Activated T-helper 17 cell treated with anti-CD3 and anti-CD28 coated beads, Interleukin-2, amount 50 U/mL, for 72 hours (primary cell): ENCODE data around the gene ITPK1. TPM values are rescaled to one million over a fixed set of nuclear protein-coding genes. Genes with fewer than 3 reads are reported as not detected.
A peak's percentile ranks its signal among the peaks of the same experiment; 100 is the strongest.
"Not testable (repeated sequence)": the region's sequence is repeated elsewhere in the genome, so short reads cannot be mapped to it uniquely, and the experiment has no call there.

Experiments used
- ATAC-seq: fragments of 150-1000 bp; cut with Tn5 transposase; replicated peaks from 2 replicates; pipeline ENCODE4 v1.10.0; 2021; ENCODE audit warnings: mild to moderate bottlenecking, moderate library complexity
- H3K27ac Mint-ChIP-seq: one replicate; pipeline ENCODE4 v1.8.0; 2022; ENCODE audit warnings: mixed read lengths
- H3K27me3 Mint-ChIP-seq: one replicate; pipeline ENCODE4 v1.8.0; 2022; ENCODE audit warnings: mixed read lengths
- H3K36me3 Mint-ChIP-seq: one replicate; pipeline ENCODE4 v1.8.0; 2022; ENCODE audit warnings: low read depth, mild to moderate bottlenecking, mixed read lengths
- H3K4me1 Mint-ChIP-seq: one replicate; pipeline ENCODE4 v1.8.0; 2022; ENCODE audit warnings: mixed read lengths
- H3K4me3 Mint-ChIP-seq: one replicate; pipeline ENCODE4 v1.8.0; 2022; ENCODE audit warnings: mild to moderate bottlenecking, mixed read lengths
- H3K9me3 Mint-ChIP-seq: one replicate; pipeline ENCODE4 v1.8.0; 2022; ENCODE audit warnings: mixed read lengths
- total RNA-seq, 2 donors: library from RNA; stranded (reverse); gene quantifications; one replicate each; pipeline ENCODE4 v1.2.3, GENCODE V29; 2022

ITPK1 gene
- total RNA-seq, 2 donors from 2014 or later, result 32.1 to 48.9 TPM

DNA sequence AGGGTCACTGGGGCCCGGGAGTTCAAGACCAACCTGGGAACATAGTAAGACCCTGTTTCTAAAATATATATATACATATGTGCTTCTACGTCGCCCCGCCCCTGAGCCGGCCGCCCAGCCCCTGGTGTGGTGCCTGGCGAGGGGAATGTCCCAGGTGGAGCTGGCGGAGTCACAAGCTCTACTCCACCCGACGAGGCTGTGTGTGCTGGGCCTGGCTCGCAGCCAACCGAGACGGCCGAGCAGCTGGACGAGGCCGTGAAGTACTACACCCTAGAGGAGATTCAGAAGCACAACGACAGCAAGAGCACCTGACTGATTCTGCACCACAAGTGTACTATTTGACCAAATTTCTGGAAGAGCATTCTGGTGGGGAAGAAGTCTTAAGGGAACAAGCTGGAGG lies 22.1 kb upstream of the ITPK1 start:
- Mint-ChIP-seq H3K36me3 (no peaks in the 10 kb centered on the region), H3K27ac (no peak overlapping the region), H3K4me1 (peaks cover 6% of the 10 kb centered on the region), H3K9me3 (no peaks in the 10 kb centered on the region), H3K4me3 (no peak overlapping the region), H3K27me3 (no peaks in the 10 kb centered on the region)
- ATAC-seq, result no peak

- not testable (repeated sequence) for H3K27me3 Mint-ChIP-seq, H3K27ac Mint-ChIP-seq, H3K9me3 Mint-ChIP-seq, H3K36me3 Mint-ChIP-seq, H3K4me3 Mint-ChIP-seq, H3K4me1 Mint-ChIP-seq, ATAC-seq
Observed at GRCh38 chr14:93136508-93136907, 20.8 kb upstream of the ITPK1 start.

DNA sequence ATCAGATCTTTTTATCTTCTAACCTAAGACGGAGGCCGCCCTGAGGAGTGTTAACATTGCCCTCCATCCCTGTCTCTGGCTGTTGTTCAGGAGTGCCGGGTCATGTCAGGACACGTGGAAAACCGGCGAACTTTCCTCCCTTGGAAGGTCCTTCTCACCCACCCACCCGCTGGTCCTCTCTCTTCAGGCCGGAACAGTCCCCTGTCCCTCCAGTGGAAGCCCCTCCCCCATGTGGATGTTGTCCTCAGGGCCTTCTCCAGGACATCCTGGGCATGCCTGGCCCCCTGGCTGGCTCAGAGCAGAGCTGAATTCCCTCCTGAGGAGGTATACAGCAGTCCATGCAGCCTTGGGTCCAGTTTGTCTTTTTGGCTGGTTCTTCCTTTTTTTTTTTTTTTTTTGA lies 20.3 kb upstream of the ITPK1 start:
- no peak for ATAC-seq
- no peak overlapping the region for H3K4me3 Mint-ChIP-seq
- no peaks in the 10 kb centered on the region for H3K27me3 Mint-ChIP-seq
- H3K4me1 Mint-ChIP-seq, result peaks cover 6% of the 10 kb centered on the region
- no peaks in the 10 kb centered on the region for H3K36me3 Mint-ChIP-seq
- no peaks in the 10 kb centered on the region for H3K9me3 Mint-ChIP-seq
- no peak overlapping the region for H3K27ac Mint-ChIP-seq

GRCh38 chr14:93135399-93135798 lies 19.7 kb upstream of the ITPK1 start:
- no peaks in the 10 kb centered on the region for H3K27me3 Mint-ChIP-seq
- no peaks in the 10 kb centered on the region for H3K9me3 Mint-ChIP-seq
- no peak for ATAC-seq
- H3K4me3 Mint-ChIP-seq, result no peak overlapping the region
- no peaks in the 10 kb centered on the region for H3K36me3 Mint-ChIP-seq
- peaks cover 6% of the 10 kb centered on the region for H3K4me1 Mint-ChIP-seq
- H3K27ac Mint-ChIP-seq, result no peak overlapping the region

- no peak overlapping the region for H3K27ac Mint-ChIP-seq
- H3K36me3 Mint-ChIP-seq, result no peaks in the 10 kb centered on the region
- H3K4me1 Mint-ChIP-seq, result no peaks in the 10 kb centered on the region
- no peak overlapping the region for H3K4me3 Mint-ChIP-seq
- H3K27me3 Mint-ChIP-seq, result no peaks in the 10 kb centered on the region
- no peak for ATAC-seq
- no peaks in the 10 kb centered on the region for H3K9me3 Mint-ChIP-seq
Observed at GRCh38 chr14:93133464-93133863, 17.7 kb upstream of the ITPK1 start.

DNA sequence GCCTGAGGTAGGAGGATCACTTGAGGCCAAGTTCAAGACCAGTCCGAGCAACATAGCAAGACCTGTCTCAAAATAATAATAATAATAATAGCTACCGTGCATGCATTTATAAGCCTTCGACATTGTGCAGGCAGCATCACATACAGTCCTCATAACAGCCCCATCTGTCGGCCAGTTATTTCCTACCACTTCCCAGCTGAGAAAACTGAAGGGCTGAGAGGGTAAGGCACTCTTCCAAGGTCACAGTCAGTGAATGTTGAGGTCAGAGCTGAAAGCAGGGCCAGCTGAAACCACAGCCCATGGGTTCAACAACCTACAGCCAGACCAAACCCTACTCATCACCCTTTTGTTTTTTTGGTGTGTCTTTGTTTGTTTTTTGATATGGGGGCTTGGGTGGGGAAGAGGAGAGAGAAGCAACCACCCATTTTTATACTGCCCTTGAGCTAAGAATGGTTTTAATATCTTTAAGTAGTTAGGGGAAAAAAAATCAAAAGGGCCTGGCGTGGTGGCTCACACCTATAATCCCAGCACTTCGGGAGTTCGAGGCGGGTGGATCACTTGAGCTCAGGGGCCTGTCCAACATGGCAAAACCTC lies 16.8 kb upstream of the ITPK1 start:
- no peak overlapping the region for H3K27ac Mint-ChIP-seq
- no peak overlapping the region for H3K4me3 Mint-ChIP-seq
- no peaks in the 10 kb centered on the region for H3K9me3 Mint-ChIP-seq
- no peaks in the 10 kb centered on the region for H3K36me3 Mint-ChIP-seq
- no peaks in the 10 kb centered on the region for H3K4me1 Mint-ChIP-seq
- no peaks in the 10 kb centered on the region for H3K27me3 Mint-ChIP-seq
- ATAC-seq, result peak; percentile 35

- ATAC-seq, H3K27me3 Mint-ChIP-seq, H3K4me1 Mint-ChIP-seq, H3K4me3 Mint-ChIP-seq, H3K9me3 Mint-ChIP-seq, H3K36me3 Mint-ChIP-seq, H3K27ac Mint-ChIP-seq: not testable (repeated sequence)
Observed at GRCh38 chr14:93131257-93131820, 15.6 kb upstream of the ITPK1 start.

DNA sequence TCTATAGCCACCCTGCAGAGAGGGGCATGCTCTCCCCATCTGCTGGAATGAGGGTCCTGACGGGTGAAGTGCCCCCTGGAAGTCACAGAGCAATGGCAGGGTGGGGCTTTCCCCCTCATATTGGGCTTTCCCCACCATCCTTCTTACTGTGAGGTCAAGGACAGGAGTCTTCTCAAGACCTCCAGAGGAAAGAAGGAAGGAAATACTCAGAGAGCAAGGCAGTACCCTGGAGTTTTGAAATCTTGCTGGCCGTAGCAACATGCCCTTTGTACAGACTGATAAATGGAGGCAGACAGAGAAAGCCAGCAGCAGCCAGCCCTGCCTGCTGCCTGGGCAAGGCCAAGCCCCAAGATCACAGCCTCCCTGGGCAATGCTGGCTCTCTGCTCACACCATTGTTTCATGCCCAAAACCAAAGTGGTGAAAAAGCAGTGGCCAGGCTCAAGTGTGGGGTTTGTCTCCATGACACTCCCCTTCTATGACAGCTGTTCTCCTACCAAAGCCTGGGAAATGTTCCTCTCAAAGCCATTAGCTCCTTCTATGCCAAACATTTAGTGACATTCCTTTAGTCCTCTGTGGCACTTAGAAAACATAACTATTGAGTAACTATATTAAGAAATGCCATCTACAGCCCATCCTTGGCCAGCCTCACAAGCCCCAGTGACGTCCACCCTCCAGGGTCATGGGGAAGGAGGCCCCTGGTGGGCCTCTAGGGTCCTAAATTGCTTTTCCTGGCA lies 13.2 kb upstream of the ITPK1 start:
- Mint-ChIP-seq H3K4me3 (no peak overlapping the region), H3K4me1 (no peaks in the 10 kb centered on the region), H3K27ac (no peak overlapping the region), H3K9me3 (no peaks in the 10 kb centered on the region), H3K36me3 (no peaks in the 10 kb centered on the region), H3K27me3 (no peaks in the 10 kb centered on the region)
- ATAC-seq, result no peak

GRCh38 chr14:93126111-93126510 lies 10.4 kb upstream of the ITPK1 start:
- H3K27ac Mint-ChIP-seq, result no peak overlapping the region
- ATAC-seq, result no peak
- H3K4me1 Mint-ChIP-seq, result no peaks in the 10 kb centered on the region
- no peak overlapping the region for H3K4me3 Mint-ChIP-seq
- H3K9me3 Mint-ChIP-seq, result no peaks in the 10 kb centered on the region
- no peaks in the 10 kb centered on the region for H3K36me3 Mint-ChIP-seq
- H3K27me3 Mint-ChIP-seq, result no peaks in the 10 kb centered on the region

GRCh38 chr14:93122826-93123225 lies 7.1 kb upstream of the ITPK1 start:
- Mint-ChIP-seq H3K36me3 (no peaks in the 10 kb centered on the region), H3K27me3 (no peaks in the 10 kb centered on the region), H3K4me3 (no peak overlapping the region), H3K9me3 (no peaks in the 10 kb centered on the region), H3K4me1 (no peaks in the 10 kb centered on the region), H3K27ac (no peak overlapping the region)
- ATAC-seq, result no peak

DNA sequence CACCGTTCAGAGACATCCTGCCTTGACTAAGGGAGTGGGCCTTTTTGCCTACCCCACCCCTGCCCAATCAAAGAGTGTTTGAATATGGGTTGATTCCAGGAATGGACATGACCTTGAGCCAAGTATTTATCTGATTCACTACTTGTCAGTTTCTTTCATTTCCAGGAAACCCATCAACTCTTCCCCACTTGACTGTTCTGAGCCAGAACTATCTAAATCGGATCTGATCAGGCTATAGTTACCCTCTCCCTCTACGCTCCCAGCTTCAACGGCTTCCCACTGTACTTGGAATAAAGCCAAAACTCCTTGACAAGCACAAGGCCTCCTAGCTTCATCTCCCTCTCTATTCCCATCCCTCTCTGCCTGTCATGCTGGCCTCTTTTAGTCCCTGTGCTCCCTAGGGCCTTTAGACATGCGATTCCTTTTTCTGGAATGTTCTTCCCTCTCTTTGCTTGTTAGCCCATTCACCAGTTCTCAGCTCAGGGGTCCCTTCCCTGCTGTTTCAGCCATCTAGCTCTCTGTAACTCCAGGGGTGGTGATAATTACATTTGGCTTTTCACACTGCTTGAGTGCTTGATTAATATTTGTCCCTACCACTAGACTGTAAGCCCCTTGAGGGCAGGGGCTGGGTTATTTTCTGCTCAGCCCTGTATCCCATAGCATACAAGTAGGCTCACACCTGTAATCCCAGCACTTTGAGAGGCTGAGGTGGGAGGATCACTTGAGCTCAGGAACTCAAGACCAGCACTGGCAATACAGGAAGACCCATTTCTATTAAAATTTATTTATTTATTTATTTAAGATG lies 5.5 kb upstream of the ITPK1 start:
- Mint-ChIP-seq H3K9me3 (no peaks in the 10 kb centered on the region), H3K27ac (no peak overlapping the region), H3K27me3 (no peaks in the 10 kb centered on the region), H3K36me3 (no peaks in the 10 kb centered on the region), H3K4me3 (no peak overlapping the region), H3K4me1 (no peaks in the 10 kb centered on the region)
- no peak for ATAC-seq

GRCh38 chr14:93120517-93120916 lies 4.8 kb upstream of the ITPK1 start:
- Mint-ChIP-seq H3K27ac (no peak overlapping the region), H3K36me3 (no peaks in the 10 kb centered on the region), H3K27me3 (no peaks in the 10 kb centered on the region), H3K4me1 (no peaks in the 10 kb centered on the region), H3K4me3 (no peak overlapping the region), H3K9me3 (no peaks in the 10 kb centered on the region)
- no peak for ATAC-seq

GRCh38 chr14:93116676-93117200 lies 1.0 kb upstream of the ITPK1 start:
- peak overlapping the region; percentile 63 for H3K4me3 Mint-ChIP-seq
- ATAC-seq, result no peak

DNA sequence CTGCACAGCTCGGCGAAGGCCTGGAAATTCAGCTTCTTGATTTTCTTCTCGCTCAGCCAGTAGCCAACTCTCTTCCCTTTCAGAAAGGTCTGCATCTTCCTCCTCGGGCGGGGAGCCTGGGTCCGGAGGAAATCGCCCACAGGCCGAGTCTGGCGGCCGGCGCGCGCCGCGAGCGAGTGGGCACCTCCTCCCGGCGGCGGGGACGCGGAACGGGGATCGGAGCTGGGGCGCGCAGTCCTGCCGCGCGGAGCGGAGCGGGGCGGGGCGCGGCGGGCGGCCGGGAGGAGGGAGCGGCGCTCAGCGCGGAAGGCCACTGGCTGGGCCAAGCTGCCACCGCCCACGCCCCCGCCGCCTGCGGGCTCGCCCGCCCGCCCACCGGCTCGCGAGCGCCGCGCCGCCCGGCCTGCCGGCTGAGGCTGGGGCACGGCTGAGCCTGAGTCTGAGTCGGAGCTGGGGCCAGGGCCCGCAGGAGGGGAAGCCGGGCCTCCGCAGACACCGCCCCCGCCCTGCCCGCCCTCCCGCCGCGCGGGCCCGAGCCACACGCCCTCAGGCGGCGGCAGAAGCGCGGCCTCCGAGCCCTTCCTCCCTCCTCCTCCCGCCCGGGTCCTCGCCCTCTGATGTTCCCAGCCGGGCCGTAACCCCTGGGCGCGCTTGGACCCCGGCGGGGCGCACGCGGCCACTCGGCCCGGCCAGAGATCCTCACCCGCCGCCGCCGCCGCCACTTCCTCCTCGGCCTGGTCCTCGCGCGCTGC lies 480 bp downstream of the ITPK1 start:
- H3K27ac Mint-ChIP-seq, result no peak overlapping the region
- no peaks in the 10 kb centered on the region for H3K27me3 Mint-ChIP-seq
- ATAC-seq, result peak; percentile 85

More at GRCh38 chr14:93116676-93117200, 1.0 kb upstream of the ITPK1 start:
- Mint-ChIP-seq H3K27ac (peak overlapping the region; percentile 38), H3K9me3 (no peaks in the 10 kb centered on the region), H3K4me1 (peaks cover 12% of the 10 kb centered on the region), H3K27me3 (no peaks in the 10 kb centered on the region), H3K36me3 (no peaks in the 10 kb centered on the region)

More for the DNA sequence above, 480 bp downstream of the ITPK1 start:
- H3K9me3 Mint-ChIP-seq, result no peaks in the 10 kb centered on the region
- H3K4me1 Mint-ChIP-seq, result peaks cover 12% of the 10 kb centered on the region
- no peaks in the 10 kb centered on the region for H3K36me3 Mint-ChIP-seq
- H3K4me3 Mint-ChIP-seq, result peak overlapping the region; percentile 84
